Effector CD4-positive, alpha-beta T cell (primary cell): ENCODE measurements around the gene FAM200B.

Source experiments
- DNase-seq: peaks from one replicate; pipeline ENCODE4 v3.0.0-alpha.2; 2020

FAM200B gene

DNA sequence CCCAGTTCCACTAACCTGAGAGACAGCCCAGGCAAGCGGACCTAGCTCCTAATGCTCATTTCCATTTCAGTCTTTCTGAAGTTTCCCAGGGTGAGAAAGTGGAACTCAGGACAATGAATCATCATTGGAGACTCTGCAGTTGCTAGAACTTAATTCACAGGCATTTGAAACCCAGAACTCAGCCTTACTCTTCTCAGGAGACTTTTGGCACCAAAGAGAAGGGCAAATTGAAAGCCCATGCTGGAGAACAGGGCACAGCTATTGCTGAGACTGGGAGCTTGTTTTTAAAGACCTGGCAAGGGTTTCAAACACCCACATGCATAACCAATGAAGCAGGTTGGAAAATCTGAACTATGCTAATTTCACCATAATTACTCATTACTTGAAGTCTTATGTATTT, 57.2 kb downstream of the FAM200B start:
- DNase-seq, result no peak
